ENCODE data around the gene SRC.

SRC gene

GRCh38 chr20:37381621-37382471 lies 35.9 kb downstream of the SRC start:
- DNase-seq (ENCODE audit: low read depth, low spot score), result no peak

- DNase-seq (ENCODE audit: low read depth, low spot score), result no peak
Measured at GRCh38 chr20:37382482-37383120, 36.7 kb downstream of the SRC start.

GRCh38 chr20:37383229-37383989 lies 37.5 kb downstream of the SRC start:
- DNase-seq (ENCODE audit: low read depth, low spot score), result no peak

- DNase-seq (ENCODE audit: low read depth, low spot score), result no peak
Measured at GRCh38 chr20:37384683-37385174, 38.8 kb downstream of the SRC start.

- no peak for DNase-seq (ENCODE audit: low read depth, low spot score)
Measured at GRCh38 chr20:37385176-37385575, 39.2 kb downstream of the SRC start.

GRCh38 chr20:37385659-37386504 lies 39.9 kb downstream of the SRC start:
- DNase-seq (ENCODE audit: low read depth, low spot score), result no peak

- DNase-seq (ENCODE audit: low read depth, low spot score), result no peak
Measured at GRCh38 chr20:37386505-37387251, 40.7 kb downstream of the SRC start.

GRCh38 chr20:37387519-37388269 lies 41.8 kb downstream of the SRC start:
- DNase-seq (ENCODE audit: low read depth, low spot score), result no peak

- DNase-seq (ENCODE audit: low read depth, low spot score), result no peak
Measured at GRCh38 chr20:37388831-37389230, 42.9 kb downstream of the SRC start.

- no peak for DNase-seq (ENCODE audit: low read depth, low spot score)
Measured at GRCh38 chr20:37389241-37389747, 43.4 kb downstream of the SRC start.

- no peak for DNase-seq (ENCODE audit: low read depth, low spot score)
Measured at GRCh38 chr20:37389844-37390275, 43.9 kb downstream of the SRC start.

GRCh38 chr20:37390503-37390890 lies 44.6 kb downstream of the SRC start:
- no peak for DNase-seq (ENCODE audit: low read depth, low spot score)

GRCh38 chr20:37390891-37391525 lies 45.1 kb downstream of the SRC start:
- no peak for DNase-seq (ENCODE audit: low read depth, low spot score)

GRCh38 chr20:37392441-37393195 lies 46.7 kb downstream of the SRC start:
- no peak for DNase-seq (ENCODE audit: low read depth, low spot score)

GRCh38 chr20:37393196-37393862 lies 47.4 kb downstream of the SRC start:
- DNase-seq (ENCODE audit: low read depth, low spot score), result no peak

- DNase-seq (ENCODE audit: low read depth, low spot score), result no peak
Measured at GRCh38 chr20:37393863-37394542, 48.1 kb downstream of the SRC start.

Data from iPS DF 19.7 (cell line).